ENCODE measurements around the gene MITF.

GRCh38 chr3:69738859-69739203 is 433 bp upstream of the MITF start:
- TF ChIP-seq CTCF (IDR thresholded peaks at IDR 0.05), result no peak
- TF ChIP-seq POLR2A (IDR thresholded peaks at IDR 0.05), result no peak
- no peak for TF ChIP-seq POLR2AphosphoS5 (IDR thresholded peaks at IDR 0.05)
- no peak for TF ChIP-seq EP300 (IDR thresholded peaks at IDR 0.05)

All from stomach (tissue), 4 donors.